Esophagus muscularis mucosa (tissue), 4 donors: ENCODE measurements around the gene EFCAB14. TPM values are rescaled to one million over a fixed set of nuclear protein-coding genes. Genes with fewer than 3 reads are reported as not detected.
"Not testable (repeated sequence)": the region's sequence is repeated elsewhere in the genome, so short reads cannot be mapped to it uniquely, and the experiment has no call there.

ENCODE experiments used
- DNase-seq: peaks from one replicate; pipeline ENCODE4 v3.0.0-alpha.2; 2017; ENCODE audit errors: extremely low spot score
- H3K27ac ChIP-seq, 4 donors: fragments of 200-600 bp; sonication (generic); replicated peaks in 1 of 4; 1 replicate in 3 of 4; 2 replicates in 1 of 4; pipeline ENCODE4 v1.5.1; 2016 to 2019; ENCODE audit warnings: mild to moderate bottlenecking in 1 of 4
- H3K27me3 ChIP-seq, 4 donors: fragments of 200-600 bp; sonication (generic); one replicate each; pipeline versions ENCODE4 v1.5.1 to v1.6.0; 2016 to 2019
- H3K36me3 ChIP-seq, 4 donors: fragments of 200-600 bp; sonication (generic); one replicate each; pipeline ENCODE4 v1.5.1; 2016 to 2019
- H3K4me1 ChIP-seq, 4 donors: fragments of 200-600 bp; sonication (generic); one replicate each; pipeline ENCODE4 v1.5.1; 2016 to 2019
- H3K4me3 ChIP-seq, 4 donors: fragments of 200-600 bp; sonication (generic); 1 replicate in 2 of 4; 2 replicates in 2 of 4; pipeline ENCODE4 v1.5.1; 2016 to 2019; ENCODE audit warnings: mild to moderate bottlenecking in 4 of 4, moderate library complexity in 1 of 4
- H3K9me3 ChIP-seq, 4 donors: fragments of 200-600 bp; sonication (generic); 1 replicate in 3 of 4; 2 replicates in 1 of 4; pipeline ENCODE4 v1.5.1; 2016 to 2019
- CTCF ChIP-seq, 3 experiments: fragments of 200-600 bp in 2 of 3; fragments of 450-650 bp in 1 of 3; sonication (generic) in 2 of 3; IDR thresholded peaks; one replicate each; pipeline ENCODE4 v1.5.1; 2017 to 2019; ENCODE audit warnings: antibody characterized with exemption in 3 of 3, mild to moderate bottlenecking in 2 of 3, moderate library complexity in 1 of 3
- EP300 ChIP-seq: sonication (generic); formaldehyde crosslinking; IDR thresholded peaks from one replicate; pipeline ENCODE4 v1.6.1; 2017; ENCODE audit warnings: antibody characterized with exemption
- POLR2A ChIP-seq: fragments of 450-650 bp; IDR thresholded peaks from one replicate; pipeline ENCODE4 v1.6.1; 2017; ENCODE audit warnings: antibody characterized with exemption, moderate library complexity, mild to moderate bottlenecking, low read depth
- POLR2AphosphoS5 ChIP-seq, 2 donors: sonication (generic); formaldehyde crosslinking; IDR thresholded peaks; one replicate each; pipeline ENCODE4 v1.6.1; 2017; ENCODE audit warnings: antibody characterized with exemption in 2 of 2
- WGBS: methylation state at CpG from one replicate; pipeline ENCODE4 v1.1.5; 2018; 5-methylcytosine and 5-hydroxymethylcytosine counted together
- intact Hi-C: fragments of 100-400 bp; cut with DNase I; formaldehyde crosslinking; loops from one replicate; pipeline ENCODE4 v1.15.1; 2023
- total RNA-seq, 4 donors: library from RNA; depleted of rRNA; stranded (reverse); fragments of >200 nt; gene quantifications; one replicate each; pipeline versions ENCODE4 v1.1.0 to v1.2.1, GENCODE V29; 2016

Gene EFCAB14
- total RNA-seq, 4 donors from 2014 or later, result 83.5 to 113 (median 104) TPM

- no peaks in the 10 kb centered on the region for H3K27me3 ChIP-seq
- H3K4me1 ChIP-seq, result peaks cover 0 to 30% (median 19%) of the 10 kb centered on the region in 4 donors
- H3K27ac ChIP-seq, result peak overlapping the region in 2 of 4 donors; percentile 47 to 50
- peaks cover 5 to 76% (median 51%) of the 10 kb centered on the region in 4 donors for H3K36me3 ChIP-seq
- no peak overlapping the region for H3K4me3 ChIP-seq
- TF ChIP-seq POLR2AphosphoS5 (IDR thresholded peaks at IDR 0.05) (no peak), CTCF (IDR thresholded peaks at IDR 0.05) (no peak), POLR2A (no peak), EP300 (no peak)
- intact Hi-C loops, result no loop called here
- H3K9me3 ChIP-seq, result no peaks in the 10 kb centered on the region
- no peak for DNase-seq
Measured at GRCh38 chr1:46655848-46656247, 63.1 kb downstream of the EFCAB14 start.

GRCh38 chr1:46654698-46655097 lies 64.2 kb downstream of the EFCAB14 start:
- Histone ChIP-seq H3K27ac (peak overlapping the region in 1 of 4 donors; percentile 79), H3K36me3 (peaks cover 15 to 80% (median 56%) of the 10 kb centered on the region in 4 donors), H3K4me1 (peaks cover 0 to 30% (median 19%) of the 10 kb centered on the region in 4 donors)
- H3K4me3 ChIP-seq, H3K27me3 ChIP-seq, H3K9me3 ChIP-seq, DNase-seq, intact Hi-C loops: not testable (repeated sequence)
- 100% methylated on average over 2 of the region's 2 CpGs for WGBS

GRCh38 chr1:46654012-46654411 lies 64.9 kb downstream of the EFCAB14 start:
- TF ChIP-seq CTCF (IDR thresholded peaks at IDR 0.05), result no peak
- TF ChIP-seq POLR2A, result no peak
- TF ChIP-seq EP300, result no peak
- TF ChIP-seq POLR2AphosphoS5 (IDR thresholded peaks at IDR 0.05), result no peak
- Histone ChIP-seq H3K36me3 (peaks cover 19 to 78% (median 57%) of the 10 kb centered on the region in 4 donors), H3K27me3 (no peaks in the 10 kb centered on the region), H3K27ac (peak overlapping the region; percentile 63 to 79 (median 69)), H3K4me1 (peaks cover 0 to 30% (median 19%) of the 10 kb centered on the region in 4 donors), H3K9me3 (peaks cover 0 to 6% (median 0%) of the 10 kb centered on the region in 4 donors), H3K4me3 (peak overlapping the region in 3 of 4 donors; percentile 7 to 28 (median 19))
- WGBS, result 94% methylated on average over 1 of the region's 1 CpG
- DNase-seq, result no peak
- intact Hi-C loops, result no loop called here

- H3K27ac ChIP-seq, result peak overlapping the region; percentile 63 to 79 (median 69)
- peaks cover 19 to 78% (median 58%) of the 10 kb centered on the region in 4 donors for H3K36me3 ChIP-seq
- WGBS, result 53% methylated on average over 2 of the region's 2 CpGs
- peaks cover 0 to 30% (median 19%) of the 10 kb centered on the region in 4 donors for H3K4me1 ChIP-seq
- H3K4me3 ChIP-seq, result peak overlapping the region in 3 of 4 donors; percentile 7 to 28 (median 19)
- intact Hi-C loops, result no loop called here
- TF ChIP-seq POLR2A (no peak), CTCF (IDR thresholded peaks at IDR 0.05) (no peak), EP300 (no peak), POLR2AphosphoS5 (IDR thresholded peaks at IDR 0.05) (no peak)
- H3K9me3 ChIP-seq, result peaks cover 0 to 6% (median 0%) of the 10 kb centered on the region in 4 donors
- no peak for DNase-seq
- no peaks in the 10 kb centered on the region for H3K27me3 ChIP-seq
Measured at GRCh38 chr1:46653405-46653958, 65.4 kb downstream of the EFCAB14 start.

- no peak for DNase-seq
- no peaks in the 10 kb centered on the region for H3K27me3 ChIP-seq
- H3K9me3 ChIP-seq, result peaks cover 0 to 6% (median 0%) of the 10 kb centered on the region in 4 donors
- H3K4me3 ChIP-seq, result no peak overlapping the region
- H3K4me1 ChIP-seq, result peaks cover 0 to 30% (median 19%) of the 10 kb centered on the region in 4 donors
- H3K27ac ChIP-seq, result peak overlapping the region; percentile 63 to 79 (median 69)
- TF ChIP-seq POLR2A (no peak), POLR2AphosphoS5 (IDR thresholded peaks at IDR 0.05) (no peak), EP300 (no peak), CTCF (IDR thresholded peaks at IDR 0.05) (no peak)
- WGBS, result 64% methylated on average over 6 of the region's 6 CpGs
- H3K36me3 ChIP-seq, result peaks cover 19 to 78% (median 53%) of the 10 kb centered on the region in 4 donors
- intact Hi-C loops, result no loop called here
Measured at GRCh38 chr1:46652321-46653100, 66.4 kb downstream of the EFCAB14 start.

GRCh38 chr1:46651152-46651551 lies 67.8 kb downstream of the EFCAB14 start:
- Histone ChIP-seq H3K4me1 (peaks cover 0 to 31% (median 9%) of the 10 kb centered on the region in 4 donors), H3K36me3 (peaks cover 19 to 74% (median 50%) of the 10 kb centered on the region in 4 donors)
- DNase-seq, intact Hi-C loops, H3K9me3 ChIP-seq, H3K27me3 ChIP-seq, H3K27ac ChIP-seq, H3K4me3 ChIP-seq: not testable (repeated sequence)
- 100% methylated on average over 2 of the region's 3 CpGs for WGBS
